H1 (cell line): ENCODE results near the gene TEX2. TPM values are rescaled to one million over a fixed set of nuclear protein-coding genes. Genes with fewer than 3 reads are reported as not detected.
"Not testable (repeated sequence)": the region's sequence is repeated elsewhere in the genome, so short reads cannot be mapped to it uniquely, and the experiment has no call there.

Experiments used
- CTCF ChIA-PET: fragments of 300-600 bp; sonication (Branson Sonifier 250); formaldehyde crosslinking; loops from one replicate; lab custom pipeline; 2021; ENCODE audit not compliant: partially characterized antibody; lab: Charles Lee
- POLR2A ChIA-PET: fragments of 300-600 bp; sonication (Branson Sonifier 250); formaldehyde crosslinking; loops from one replicate; lab custom pipeline; 2021; ENCODE audit warnings: inconsistent platforms; ENCODE audit not compliant: partially characterized antibody; lab: Charles Lee
- DNase-seq, 2 experiments: peaks; one replicate each; pipeline versions ENCODE4 v3.0.0 to v3.0.0-alpha.2; 2010 to 2022; ENCODE audit warnings: low spot score in 2 of 2, low read depth in 1 of 2, mixed read lengths in 1 of 2
- FAIRE-seq: peaks from 2 replicates; lab custom pipeline; 2011; peaks lifted over from hg19 to GRCh38; lab: Jason Lieb, UNC
- H2AFZ ChIP-seq: 2 replicates; pipeline ENCODE4 v1.8.1; 2012; ENCODE audit warnings: low read length, inconsistent platforms
- H2AK5ac ChIP-seq: 2 replicates; pipeline ENCODE4 v1.6.1; 2013; ENCODE audit warnings: low read depth, low read length
- H2BK120ac ChIP-seq: replicated peaks from 2 replicates; pipeline ENCODE3; 2013; ENCODE audit warnings: low read depth, low read length, inconsistent platforms
- H2BK12ac ChIP-seq: 2 replicates; pipeline ENCODE4 v1.6.1; 2013; ENCODE audit warnings: low read depth, low read length
- H2BK15ac ChIP-seq: 2 replicates; pipeline ENCODE4 v1.6.1; 2013; ENCODE audit warnings: low read length
- H2BK20ac ChIP-seq: 2 replicates; pipeline ENCODE4 v1.6.1; 2013; ENCODE audit warnings: low read length
- H2BK5ac ChIP-seq: 2 replicates; pipeline ENCODE4 v1.6.1; 2013; ENCODE audit warnings: low read depth, low read length
- H3K14ac ChIP-seq: 2 replicates; pipeline ENCODE4 v1.6.1; 2013; ENCODE audit warnings: inconsistent platforms; ENCODE audit not compliant: insufficient read length
- H3K18ac ChIP-seq: 2 replicates; pipeline ENCODE4 v1.6.1; 2013; ENCODE audit warnings: low read length; ENCODE audit errors: extremely low read depth
- H3K23ac ChIP-seq: 2 replicates; pipeline ENCODE4 v1.6.1; 2013; ENCODE audit warnings: inconsistent platforms; ENCODE audit not compliant: insufficient read length
- H3K23me2 ChIP-seq: 2 replicates; pipeline ENCODE4 v1.6.1; 2013; ENCODE audit warnings: low read depth, low read length
- H3K27ac ChIP-seq: 2 replicates; pipeline ENCODE4 v1.6.1; 2011; ENCODE audit warnings: low read depth, low read length, inconsistent platforms
- H3K27me3 ChIP-seq, 4 experiments: replicated peaks in 1 of 4; 1 replicate in 1 of 4; 2 replicates in 3 of 4; pipeline versions ENCODE4 v1.6.1 to v1.8.1; 2011 to 2013; ENCODE audit warnings: low read length in 3 of 4, mild to moderate bottlenecking in 3 of 4, inconsistent platforms in 2 of 4, mixed read lengths in 2 of 4, moderate library complexity in 1 of 4; ENCODE audit not compliant: control insufficient read depth in 3 of 4, insufficient read depth in 3 of 4; ENCODE audit errors: extremely low read depth in 1 of 4
- H3K36me3 ChIP-seq, 4 experiments: 2 replicates each; pipeline versions ENCODE4 v1.6.1 to v1.8.1; 2011 to 2013; ENCODE audit warnings: mild to moderate bottlenecking in 4 of 4, low read length in 3 of 4, moderate library complexity in 2 of 4, control low read depth in 1 of 4, inconsistent platforms in 1 of 4; ENCODE audit not compliant: insufficient read depth in 4 of 4, control insufficient read depth in 2 of 4
- H3K4ac ChIP-seq: replicated peaks from 2 replicates; pipeline ENCODE3; 2013; ENCODE audit warnings: low read length, low read depth, mixed read lengths, inconsistent platforms; ENCODE audit not compliant: insufficient read length
- H3K4me1 ChIP-seq, 4 experiments: replicated peaks in 1 of 4; 1 replicate in 1 of 4; 2 replicates in 3 of 4; pipeline versions ENCODE4 v1.6.1 to v1.8.1; 2011 to 2013; ENCODE audit warnings: low read length in 3 of 4, inconsistent platforms in 2 of 4, mixed read lengths in 1 of 4; ENCODE audit not compliant: insufficient read depth in 4 of 4, control insufficient read depth in 3 of 4
- H3K4me2 ChIP-seq, 2 experiments: 2 replicates each; pipeline versions ENCODE4 v1.6.1 to v1.8.1; 2011 to 2013; ENCODE audit warnings: low read depth in 2 of 2, low read length in 2 of 2, control low read depth in 1 of 2, inconsistent platforms in 1 of 2, mild to moderate bottlenecking in 1 of 2; ENCODE audit not compliant: insufficient read depth in 1 of 2
- H3K4me3 ChIP-seq, 4 experiments: fragments of 200-600, 300-600 bp in 1 of 4; sonication (generic), shearing (Covaris generic), sonication (Bioruptor Twin) in 1 of 4; 2 replicates each; pipeline versions ENCODE4 v1.5.1 to v1.8.1; 2011 to 2016; ENCODE audit warnings: low read length in 4 of 4, low read depth in 3 of 4, control low read depth in 2 of 4, inconsistent platforms in 2 of 4, mild to moderate bottlenecking in 2 of 4, mixed read lengths in 1 of 4, moderate library complexity in 1 of 4; ENCODE audit not compliant: insufficient read depth in 2 of 4; ENCODE audit errors: extremely low read depth in 1 of 4
- H3K56ac ChIP-seq: replicated peaks from 2 replicates; pipeline ENCODE3; 2013; ENCODE audit warnings: low read depth, mild to moderate bottlenecking, mixed read lengths, low read length, inconsistent platforms; ENCODE audit not compliant: insufficient read length
- H3K79me1 ChIP-seq: 2 replicates; pipeline ENCODE4 v1.6.1; 2013; ENCODE audit warnings: low read depth, low read length, control low read depth
- H3K79me2 ChIP-seq, 2 experiments: 2 replicates each; pipeline versions ENCODE4 v1.6.1 to v1.8.1; 2012 to 2013; ENCODE audit warnings: low read length in 2 of 2, mild to moderate bottlenecking in 2 of 2, inconsistent platforms in 1 of 2; ENCODE audit not compliant: insufficient read depth in 2 of 2, control insufficient read depth in 1 of 2
- H3K9ac ChIP-seq, 4 experiments: replicated peaks in 1 of 4; 1 replicate in 1 of 4; 2 replicates in 3 of 4; pipeline versions ENCODE4 v1.6.1 to v1.8.1; 2011 to 2013; ENCODE audit warnings: low read depth in 3 of 4, low read length in 3 of 4, control low read depth in 2 of 4, mild to moderate bottlenecking in 2 of 4, moderate library complexity in 2 of 4, inconsistent platforms in 1 of 4; ENCODE audit errors: extremely low read depth in 1 of 4
- H3K9me3 ChIP-seq, 2 experiments: 2 replicates each; pipeline versions ENCODE4 v1.6.1 to v1.8.1; 2012 to 2013; ENCODE audit warnings: mild to moderate bottlenecking in 2 of 2, moderate library complexity in 2 of 2, control low read depth in 1 of 2, inconsistent platforms in 1 of 2, low read depth in 1 of 2, low read length in 1 of 2, mixed read lengths in 1 of 2; ENCODE audit not compliant: insufficient read depth in 2 of 2
- H4K20me1 ChIP-seq, 2 experiments: replicated peaks in 1 of 2; 2 replicates each; pipeline versions ENCODE3 to v1.8.1; 2011 to 2013; ENCODE audit warnings: inconsistent platforms in 2 of 2, low read length in 2 of 2, mild to moderate bottlenecking in 1 of 2; ENCODE audit not compliant: insufficient read depth in 2 of 2, control insufficient read depth in 1 of 2
- H4K5ac ChIP-seq: 2 replicates; pipeline ENCODE4 v1.6.1; 2013; ENCODE audit warnings: low read length, low read depth, mixed read lengths, inconsistent platforms; ENCODE audit not compliant: insufficient read length
- H4K8ac ChIP-seq: 2 replicates; pipeline ENCODE4 v1.8.0; 2013; ENCODE audit warnings: mild to moderate bottlenecking, moderate library complexity, low read length, inconsistent platforms; ENCODE audit not compliant: insufficient read depth; ENCODE audit errors: extremely low read depth
- H4K91ac ChIP-seq: replicated peaks from 2 replicates; pipeline ENCODE3; 2013; ENCODE audit warnings: low read length, mixed read lengths, inconsistent platforms; ENCODE audit not compliant: insufficient read length
- WGBS, 2 experiments: shearing (Covaris generic) in 1 of 2; methylation state at CpG; one replicate each; pipeline versions ENCODE4 v1.1.6 to v1.1.7; 2013 to 2015; ENCODE audit warnings: low lambda C conversion rate in 2 of 2, mixed read lengths in 2 of 2, inconsistent platforms in 1 of 2, low coverage in 1 of 2, missing lambda C conversion rate in 1 of 2; ENCODE audit not compliant: insufficient replicate concordance in 2 of 2, insufficient coverage in 1 of 2, insufficient read length in 1 of 2; ENCODE audit errors: extremely low coverage in 1 of 2, missing lambda C conversion rate in 1 of 2; 5-methylcytosine and 5-hydroxymethylcytosine counted together
- polyA plus RNA-seq, 7 experiments: library from polyadenylated mRNA; depleted of rRNA in 3 of 7; stranded (reverse) in 5 of 7; unstranded in 2 of 7; fragments of >200 nt in 5 of 7; fragments of 200-250 nt in 2 of 7; gene quantifications; 1 replicate in 5 of 7; 2 replicates in 1 of 7; 4 replicates in 1 of 7; pipeline versions ENCODE4 v1.2.1 to v1.2.3, GENCODE V29; 2011 to 2013; ENCODE audit warnings: missing spikeins in 2 of 7, mixed read lengths in 2 of 7
- total RNA-seq: library from RNA; stranded (reverse); fragmentation: NEBNext Ultra II Directional; extraction: Animal tissue kit (Norgen Biotek cat#: 25700); gene quantifications from 2 replicates; pipeline ENCODE4 v1.2.1, GENCODE V29; 2021

The TEX2 gene
- total and polyA plus RNA-seq, 2 of the 8 experiments (the other 6 are each of a cell fraction or from before 2014, with no cell fraction given) = 6.1 to 15.6 TPM

DNA sequence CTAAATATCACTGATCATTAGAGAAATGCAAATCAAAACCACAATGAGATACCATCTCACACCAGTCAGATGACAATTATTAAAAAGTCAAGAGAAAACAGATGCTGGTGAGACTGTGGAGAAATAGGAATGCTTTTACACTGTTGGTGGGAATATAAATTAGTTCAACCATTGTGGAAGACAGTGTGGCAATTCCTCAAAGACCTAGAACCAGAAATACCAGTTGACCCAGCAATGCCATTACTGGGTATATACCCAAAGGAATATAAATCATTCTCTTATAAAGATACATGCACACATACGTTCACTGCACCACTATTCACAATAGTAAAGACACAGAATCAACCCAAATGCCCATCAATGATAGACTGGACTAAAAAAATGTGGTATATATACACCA, 42.5 kb downstream of the TEX2 start:
- 91% methylated on average over 1 of the region's 1 CpG; no CpG with 5 or more reads in 1 of the 2 experiments for WGBS, 2 experiments
- H3K4ac ChIP-seq, H4K8ac ChIP-seq, DNase-seq, H2BK20ac ChIP-seq, FAIRE-seq, H3K4me2 ChIP-seq, H3K4me3 ChIP-seq, H3K14ac ChIP-seq, H3K56ac ChIP-seq, POLR2A ChIA-PET, H2AFZ ChIP-seq, H3K9me3 ChIP-seq, H3K9ac ChIP-seq, H3K27ac ChIP-seq, H3K79me1 ChIP-seq, H2BK15ac ChIP-seq, H3K27me3 ChIP-seq, H2BK12ac ChIP-seq, H2BK5ac ChIP-seq, H4K5ac ChIP-seq, H3K18ac ChIP-seq, H3K36me3 ChIP-seq, H4K91ac ChIP-seq, H2BK120ac ChIP-seq, H2AK5ac ChIP-seq, H3K4me1 ChIP-seq, H3K23me2 ChIP-seq, H4K20me1 ChIP-seq, H3K23ac ChIP-seq: not testable (repeated sequence)
- CTCF ChIA-PET = interaction anchor here (0.9 kb wide), 1 partner anchor 16 kb away, joined by 5 read pairs; no protein-coding TSS in a partner anchor
- peaks cover 3 to 11% of the 10 kb centered on the region in 2 experiments; a peak in 2 of 4 replicates for H3K79me2 ChIP-seq
